ENCODE results near the gene EGFR.

Gene EGFR

GRCh38 chr7:55132550-55132889, 113.7 kb downstream of the EGFR start:
- no peak for DNase-seq
- TF ChIP-seq CTCF (IDR thresholded peaks at IDR 0.05; ENCODE audit: low read depth, low read length, missing control alignments) = no peak
- in situ Hi-C loops (cut with HindIII; ENCODE audit: low pct_ligation_motif_present, low sequenced_read_pairs) = no loop called here
- Histone ChIP-seq H3K27ac (peak overlapping the region; percentile 99), H3K27me3 (replicated peaks) (no peaks in the 10 kb centered on the region), H3K4me3 (ENCODE audit: low read depth, low read length) (no peak overlapping the region), H3K36me3 (replicated peaks) (no peaks in the 10 kb centered on the region)

- DNase-seq = peak; percentile 99
- no peak for TF ChIP-seq CTCF (IDR thresholded peaks at IDR 0.05; ENCODE audit: low read depth, low read length, missing control alignments)
- Histone ChIP-seq H3K4me3 (ENCODE audit: low read depth, low read length) (no peak overlapping the region), H3K36me3 (replicated peaks) (no peaks in the 10 kb centered on the region), H3K27me3 (replicated peaks) (no peaks in the 10 kb centered on the region), H3K27ac (peak overlapping the region; percentile 99)
- in situ Hi-C loops (cut with HindIII; ENCODE audit: low pct_ligation_motif_present, low sequenced_read_pairs) = no loop called here
Measured at GRCh38 chr7:55132890-55133551, 114.2 kb downstream of the EGFR start.

- no peaks in the 10 kb centered on the region for H3K36me3 ChIP-seq (replicated peaks)
- peak overlapping the region; percentile 99 for H3K27ac ChIP-seq
- H3K27me3 ChIP-seq (replicated peaks) = no peaks in the 10 kb centered on the region
- TF ChIP-seq CTCF (IDR thresholded peaks at IDR 0.05; ENCODE audit: low read depth, low read length, missing control alignments) = peak; percentile 31
- peak overlapping the region; percentile 22 for H3K4me3 ChIP-seq (ENCODE audit: low read depth, low read length)
- in situ Hi-C loops (cut with HindIII; ENCODE audit: low pct_ligation_motif_present, low sequenced_read_pairs) = no loop called here
- peak; percentile 99 for DNase-seq
Measured at GRCh38 chr7:55133630-55134358, 115.0 kb downstream of the EGFR start.

- Histone ChIP-seq H3K36me3 (replicated peaks) (no peaks in the 10 kb centered on the region), H3K27ac (peak overlapping the region; percentile 99), H3K27me3 (replicated peaks) (no peaks in the 10 kb centered on the region), H3K4me3 (ENCODE audit: low read depth, low read length) (no peak overlapping the region)
- in situ Hi-C loops (cut with HindIII; ENCODE audit: low pct_ligation_motif_present, low sequenced_read_pairs) = no loop called here
- no peak for TF ChIP-seq CTCF (IDR thresholded peaks at IDR 0.05; ENCODE audit: low read depth, low read length, missing control alignments)
- no peak for DNase-seq
Measured at GRCh38 chr7:55134359-55134725, 115.5 kb downstream of the EGFR start.

GRCh38 chr7:55134786-55135185, 116.0 kb downstream of the EGFR start:
- peak overlapping the region; percentile 99 for H3K27ac ChIP-seq

More at GRCh38 chr7:55134786-55135185, 116.0 kb downstream of the EGFR start:
- in situ Hi-C loops (cut with HindIII; ENCODE audit: low pct_ligation_motif_present, low sequenced_read_pairs) = no loop called here
- no peak for TF ChIP-seq CTCF (IDR thresholded peaks at IDR 0.05; ENCODE audit: low read depth, low read length, missing control alignments)
- Histone ChIP-seq H3K27me3 (replicated peaks) (no peaks in the 10 kb centered on the region), H3K4me3 (ENCODE audit: low read depth, low read length) (no peak overlapping the region), H3K36me3 (replicated peaks) (no peaks in the 10 kb centered on the region)
- no peak for DNase-seq

Data from brain microvascular endothelial cell (primary cell).